GM12878 (cell line): Measurements from ENCODE around the gene LATS2. TPM values are rescaled to one million over a fixed set of nuclear protein-coding genes. Genes with fewer than 3 reads are reported as not detected.

Experiments used
- ATAC-seq: fragments of 200-7000 bp; cut with Tn5 transposase; 3 replicates; pipeline ENCODE4 v1.9.1; 2020; ENCODE audit warnings: mild to moderate bottlenecking, moderate library complexity
- BruUV-seq: library from RNA; stranded (reverse); fragments of 400-500 nt; replicated peaks from 2 replicates; lab custom pipeline; 2021; lab: Mats Ljungman, UMichigan
- CTCF ChIA-PET: fragments of 300-600 bp; sonication (Branson Sonifier 250); formaldehyde crosslinking; extraction: SDS; loops from one replicate; lab custom pipeline; 2021; ENCODE audit warnings: inconsistent platforms; lab: Yijun Ruan, JAX
- POLR2A ChIA-PET: fragments of 350-600 bp; formaldehyde crosslinking; extraction: SDS; loops from one replicate; lab custom pipeline; 2021; ENCODE audit warnings: inconsistent platforms; lab: Charles Lee
- RAD21 ChIA-PET: fragments of 300-600 bp; sonication (Branson Sonifier 250); formaldehyde crosslinking; loops from one replicate; lab custom pipeline; 2023; ENCODE audit warnings: antibody characterized with exemption; ENCODE audit not compliant: unreplicated experiment; lab: Charles Lee
- SMC1A ChIA-PET: fragments of 300-600 bp; sonication (Branson Sonifier 250); formaldehyde crosslinking; loops from one replicate; lab custom pipeline; 2023; ENCODE audit not compliant: unreplicated experiment, uncharacterized antibody; lab: Charles Lee
- DNase-seq: peaks from one replicate; pipeline ENCODE4 v3.0.0-alpha.2; 2011; ENCODE audit warnings: low read depth, low spot score
- FAIRE-seq: peaks from 3 replicates; lab custom pipeline; 2011; peaks lifted over from hg19 to GRCh38; lab: Jason Lieb, UNC
- H2AFZ ChIP-seq: 2 replicates; pipeline ENCODE4 v1.6.0; 2011; ENCODE audit warnings: low read depth, low read length, control low read depth; ENCODE audit not compliant: control insufficient read depth
- H3K27ac ChIP-seq: 2 replicates; pipeline ENCODE4 v1.5.1; 2011; ENCODE audit warnings: control low read depth; ENCODE audit not compliant: control insufficient read depth, insufficient read depth
- H3K27me3 ChIP-seq, 2 experiments: replicated peaks in 1 of 2; 2 replicates each; pipeline versions ENCODE4 v1.6.0 to v1.6.1; 2011; ENCODE audit warnings: low read length in 1 of 2; ENCODE audit not compliant: control insufficient read depth in 2 of 2, insufficient read depth in 2 of 2
- H3K36me3 ChIP-seq, 2 experiments: 2 replicates each; pipeline ENCODE4 v1.5.1; 2011; ENCODE audit warnings: low read length in 1 of 2; ENCODE audit not compliant: control insufficient read depth in 2 of 2, insufficient read depth in 2 of 2
- H3K4me1 ChIP-seq: 2 replicates; pipeline ENCODE4 v1.6.1; 2011; ENCODE audit warnings: mild to moderate bottlenecking, low read length, moderate library complexity, mixed read lengths; ENCODE audit not compliant: control insufficient read depth, insufficient read depth
- H3K4me2 ChIP-seq: 2 replicates; pipeline ENCODE4 v1.6.0; 2011; ENCODE audit warnings: control low read depth; ENCODE audit not compliant: control insufficient read depth, insufficient read depth
- H3K4me3 ChIP-seq: fragments of 200-600 bp; sonication (generic); 2 replicates; pipeline ENCODE4 v1.5.1; 2016
- H3K79me2 ChIP-seq: 2 replicates; pipeline ENCODE4 v1.6.0; 2011; ENCODE audit warnings: low read length; ENCODE audit not compliant: control insufficient read depth, insufficient read depth
- H3K9ac ChIP-seq: 2 replicates; pipeline ENCODE4 v1.8.0; 2011; ENCODE audit warnings: low read length, control low read depth, mixed read lengths; ENCODE audit not compliant: control insufficient read depth, insufficient read depth
- H3K9me3 ChIP-seq: replicated peaks from 3 replicates; pipeline ENCODE4 v1.5.1; 2011; ENCODE audit warnings: mild to moderate bottlenecking, low read length; ENCODE audit not compliant: control insufficient read depth, insufficient read depth
- H4K20me1 ChIP-seq: 2 replicates; pipeline ENCODE4 v1.6.0; 2011; ENCODE audit not compliant: control insufficient read depth, insufficient read depth
- BHLHE40 ChIP-seq, 2 experiments: fragments of 450-650 bp in 1 of 2; IDR thresholded peaks; 2 replicates each; pipeline ENCODE4 v1.6.1; 2011 to 2017; ENCODE audit warnings: low read depth in 2 of 2, borderline replicate concordance in 1 of 2, improper control_type of control experiment in 1 of 2, low read length in 1 of 2, mild to moderate bottlenecking in 1 of 2
- DPF2 ChIP-seq: fragments of 450-650 bp; IDR thresholded peaks from 2 replicates; pipeline ENCODE4 v1.6.1; 2017; ENCODE audit warnings: mild to moderate bottlenecking
- EP300 ChIP-seq, 2 experiments: fragments of 150-350 bp in 1 of 2; IDR thresholded peaks; 2 replicates each; pipeline ENCODE4 v1.6.1; 2011 to 2012; ENCODE audit warnings: low read depth in 2 of 2, low read length in 2 of 2, borderline replicate concordance in 1 of 2, improper control_type of control experiment in 1 of 2, inconsistent platforms in 1 of 2; ENCODE audit not compliant: control insufficient read depth in 1 of 2
- ETV6 ChIP-seq, 2 experiments: fragments of 450-650 bp in 1 of 2; IDR thresholded peaks in 1 of 2; conservative IDR thresholded peaks in 1 of 2; 2 replicates each; pipeline ENCODE4 v1.6.1; 2014; ENCODE audit warnings: antibody characterized with exemption in 1 of 2, borderline replicate concordance in 1 of 2, low read depth in 1 of 2, mild to moderate bottlenecking in 1 of 2, moderate library complexity in 1 of 2
- IKZF1 ChIP-seq: fragments of 450-650 bp; conservative IDR thresholded peaks from 2 replicates; pipeline ENCODE4 v1.6.1; 2017; ENCODE audit warnings: antibody characterized with exemption, mild to moderate bottlenecking
- IKZF2 ChIP-seq, 2 experiments: fragments of 450-650 bp; IDR thresholded peaks; 2 replicates each; pipeline ENCODE4 v1.6.1; 2017; ENCODE audit warnings: mild to moderate bottlenecking in 2 of 2, moderate library complexity in 2 of 2
- IRF4 ChIP-seq: IDR thresholded peaks from 2 replicates; pipeline ENCODE4 v1.6.1; 2011; ENCODE audit warnings: low read depth, low read length
- MTA2 ChIP-seq: fragments of 450-650 bp; IDR thresholded peaks from 2 replicates; pipeline ENCODE4 v1.6.1; 2016; ENCODE audit warnings: low read depth, mild to moderate bottlenecking, moderate library complexity
- NFIC ChIP-seq: IDR thresholded peaks from 2 replicates; pipeline ENCODE4 v1.6.1; 2012; ENCODE audit warnings: low read depth, mild to moderate bottlenecking, inconsistent platforms, low read length, moderate library complexity
- SPI1 ChIP-seq: IDR thresholded peaks from 2 replicates; pipeline ENCODE4 v1.6.1; 2011; ENCODE audit warnings: low read depth, mild to moderate bottlenecking, low read length, moderate library complexity, borderline replicate concordance; ENCODE audit not compliant: insufficient read depth
- WGBS: methylation state at CpG from one replicate; pipeline ENCODE4 v1.1.6; 2016; ENCODE audit warnings: low lambda C conversion rate; ENCODE audit not compliant: insufficient replicate concordance, insufficient coverage; ENCODE audit errors: missing lambda C conversion rate; 5-methylcytosine and 5-hydroxymethylcytosine counted together
- in situ Hi-C: fragments of 300-500 bp; cut with MboI; formaldehyde crosslinking; loops from 9 replicates; pipeline ENCODE4 v1.14.3; 2018; ENCODE audit warnings: mixed read lengths
- intact Hi-C: fragments of 100-400 bp; cut with micrococcal nuclease; formaldehyde crosslinking; loops from one replicate; pipeline ENCODE4 v1.14.2; 2022; ENCODE audit not compliant: unreplicated experiment
- polyA plus RNA-seq, 11 experiments: library from polyadenylated mRNA; depleted of rRNA in 4 of 11; unstranded in 6 of 11; stranded (reverse) in 5 of 11; fragments of >200 nt; fragmentation: Nextera tagmentation in 4 of 11; fragmentation: Illumina TruSeq in 1 of 11; extraction: Ambion mirVana in 4 of 11; extraction: Trizol in 1 of 11; gene quantifications; 1 replicate in 1 of 11; 2 replicates in 10 of 11; pipeline versions ENCODE4 v1.2.1 to v1.2.3, GENCODE V29; 2011 to 2016; ENCODE audit warnings: inconsistent platforms in 2 of 11, missing spikeins in 2 of 11, low read depth in 1 of 11
- total RNA-seq, 4 experiments: library from RNA; depleted of rRNA in 3 of 4; stranded (reverse); fragments of >200 nt in 3 of 4; fragmentation: Illumina TruSeq in 1 of 4; extraction: Trizol in 1 of 4; gene quantifications; 2 replicates each; pipeline versions ENCODE4 v1.2.1 to v1.2.3, GENCODE V29; 2013 to 2021

LATS2 gene
- total and polyA plus RNA-seq, 10 of the 15 experiments (the other 5 are each of a cell fraction or from before 2014, with no cell fraction given) = 0.90 to 7.8 (median 2.0) TPM

DNA sequence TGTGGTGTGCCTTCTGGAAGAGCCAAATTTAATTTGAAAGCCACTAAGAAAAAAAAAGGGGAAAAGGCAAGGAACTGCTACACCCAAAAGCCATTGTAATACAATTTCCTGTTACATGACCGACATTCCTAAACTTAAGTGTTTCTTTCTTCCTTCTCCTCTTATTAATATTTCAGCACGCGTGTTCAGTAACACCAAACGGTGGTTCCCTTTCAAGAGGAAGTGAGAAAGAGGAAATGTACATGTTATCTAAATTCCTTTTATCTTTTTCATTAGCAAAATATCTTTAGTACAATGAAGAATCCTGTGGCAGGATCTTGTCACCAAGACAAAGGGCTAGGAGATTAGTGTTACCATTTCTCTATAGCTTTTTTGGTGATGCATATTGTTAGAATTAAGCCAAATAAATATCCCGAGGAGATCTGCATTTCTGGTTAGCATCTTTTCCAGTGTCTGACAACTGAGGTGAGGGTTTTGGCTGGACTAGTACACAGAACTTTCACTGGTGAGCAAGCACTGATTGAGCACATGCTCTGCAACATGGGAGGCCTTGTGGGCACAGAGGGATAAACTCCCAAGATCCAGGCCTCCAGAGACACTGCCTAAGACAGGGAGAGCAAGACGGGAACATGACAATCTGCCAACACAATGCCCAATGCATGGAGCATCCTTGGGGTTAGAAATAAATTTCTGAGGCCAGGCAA lies 22.1 kb downstream of the LATS2 start:
- POLR2A ChIA-PET = no interaction called here
- RAD21 ChIA-PET = no interaction called here
- no peaks in the 10 kb centered on the region for H3K36me3 ChIP-seq
- no peaks in the 10 kb centered on the region for H3K9me3 ChIP-seq
- no peaks in the 10 kb centered on the region for H3K27me3 ChIP-seq
- no peak overlapping the region; the same call in 1 of the 2 replicates for H2AFZ ChIP-seq
- BruUV-seq = no TSS peak
- peaks cover 12% of the 10 kb centered on the region for H3K4me1 ChIP-seq
- ATAC-seq = peak; percentile 67
- H4K20me1 ChIP-seq = no peaks in the 10 kb centered on the region
- no peak overlapping the region for H3K9ac ChIP-seq
- no peaks in the 10 kb centered on the region; the same call in 1 of the 2 replicates for H3K79me2 ChIP-seq
- no peak overlapping the region for H3K4me3 ChIP-seq
- FAIRE-seq = no peak
- WGBS = 24% methylated on average over 6 of the region's 6 CpGs
- intact Hi-C loops (no loop called here), in situ Hi-C loops (no loop called here)
- H3K4me2 ChIP-seq = no peak overlapping the region
- CTCF ChIA-PET = interaction anchor here (0.9 kb wide), 1 partner anchor 8 kb away, joined by 4 read pairs; no protein-coding TSS in a partner anchor
- no peak for DNase-seq
- SMC1A ChIA-PET = interaction anchor here (0.6 kb wide), 1 partner anchor 170 kb away, joined by 3 read pairs; no protein-coding TSS in a partner anchor
- TF ChIP-seq DPF2 (0 out of 2 replicates have a peak, but pooled peaks have one; percentile 31), NFIC (peak; percentile 37; the same call in 1 of the 2 replicates), ETV6 (conservative IDR thresholded peaks at IDR 0.05 in 1 of 2, IDR thresholded peaks at IDR 0.05 in 1 of 2; ENCODE audit: borderline replicate concordance in 1 of 2, low read depth in 1 of 2) (peak in 1 of 2 experiments; percentile 58; a peak in 1 of 4 replicates), IKZF2 (IDR thresholded peaks at IDR 0.05) (peak; percentile 58 to 72; a peak in 3 of 4 replicates), MTA2 (peak; percentile 52; the same call in 1 of the 2 replicates), SPI1 (peak; percentile 93), EP300 (IDR thresholded peaks at IDR 0.05; ENCODE audit: borderline replicate concordance in 1 of 2, control insufficient read depth in 1 of 2, low read depth in 2 of 2, low read length in 2 of 2) (no peak), BHLHE40 (IDR thresholded peaks at IDR 0.05; ENCODE audit: borderline replicate concordance in 1 of 2, low read depth in 2 of 2, low read length in 1 of 2) (peak in 1 of 2 experiments; percentile 46; a peak in 2 of 4 replicates), IRF4 (no peak), IKZF1 (peak; percentile 47)
- H3K27ac ChIP-seq = peak overlapping the region; percentile 10; the same call in 1 of the 2 replicates
